GM23338 (cell line): ENCODE measurements around the gene IFNA16.
"Not testable (repeated sequence)": the region's sequence is repeated elsewhere in the genome, so short reads cannot be mapped to it uniquely, and the experiment has no call there.

Experiments used
- CTCF ChIP-seq, 2 experiments: fragments of 200-600 bp in 1 of 2; sonication (generic) in 1 of 2; conservative IDR thresholded peaks; 2 replicates each; pipeline versions ENCODE4 v1.5.1 to v1.6.1; 2016 to 2017; ENCODE audit warnings: antibody characterized with exemption in 2 of 2, low read depth in 2 of 2, mild to moderate bottlenecking in 2 of 2, moderate library complexity in 1 of 2
- EZH2 ChIP-seq: fragments of 200-600 bp; sonication (generic); IDR thresholded peaks from one replicate; pipeline ENCODE4 v1.8.0; 2017; ENCODE audit warnings: antibody characterized with exemption, mild to moderate bottlenecking, low read depth; ENCODE audit not compliant: unreplicated experiment
- POLR2AphosphoS5 ChIP-seq: IDR thresholded peaks from 2 replicates; pipeline ENCODE4 v1.6.1; 2016; ENCODE audit warnings: antibody characterized with exemption, low read depth

DNA sequence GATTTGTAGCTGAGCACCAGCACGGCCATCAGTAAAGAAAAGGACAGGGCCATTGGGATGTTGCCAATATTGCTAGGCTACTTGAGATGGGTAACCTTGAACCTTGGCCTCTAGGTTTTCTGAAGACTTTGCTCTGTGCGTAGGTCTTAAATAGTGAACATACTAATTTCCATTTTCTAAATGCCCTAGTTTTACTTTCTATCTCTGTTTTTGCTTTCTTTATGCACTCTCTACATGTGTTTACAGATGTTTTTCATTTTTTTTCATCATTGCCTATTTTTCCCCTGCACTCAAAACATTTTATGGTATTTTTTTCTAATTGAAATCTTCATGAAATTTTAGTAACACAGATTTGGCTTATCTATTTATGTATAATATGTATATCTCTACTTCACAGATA is 50.6 kb downstream of the IFNA16 start, which contains the start of gene IFNA21:
- TF ChIP-seq EZH2; POLR2AphosphoS5; CTCF (conservative IDR thresholded peaks at IDR 0.05; ENCODE audit: low read depth in 2 of 2): not testable (repeated sequence)
